Fibroblast of skin of left quadriceps (primary cell): ENCODE data around the gene CPEB2.

ENCODE experiments used
- DNase-seq, 2 experiments: peaks; one replicate each; pipeline ENCODE4 v3.0.0-alpha.2; 2013; ENCODE audit warnings: low read depth in 2 of 2

Gene CPEB2

DNA sequence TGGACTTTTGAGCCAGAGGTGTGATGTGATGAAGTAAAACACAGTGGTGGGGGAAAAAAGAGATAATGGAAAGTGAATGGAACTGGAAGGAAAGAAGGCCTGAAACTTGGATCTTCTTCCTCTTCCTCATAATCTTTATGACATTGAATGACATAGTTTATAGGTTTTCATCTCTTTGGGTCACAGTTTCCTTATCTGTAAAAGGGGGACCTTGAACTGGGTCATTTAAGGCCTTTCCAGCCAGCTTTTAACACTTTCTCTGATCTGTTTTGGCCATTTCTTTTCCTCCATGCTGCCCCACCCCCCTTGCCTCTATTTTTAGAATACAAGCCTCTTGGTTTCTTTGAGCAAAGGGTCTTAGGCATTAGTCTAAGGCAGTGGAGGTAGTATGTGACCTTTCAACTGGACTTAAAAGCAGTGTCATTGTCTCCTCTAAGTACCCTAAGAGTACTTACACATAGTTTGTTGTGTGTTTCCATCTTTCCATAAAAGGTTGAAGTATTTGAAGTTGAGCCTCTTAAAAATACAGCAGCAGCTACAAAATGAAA, 7.8 kb downstream of the CPEB2 start:
- no peak for DNase-seq

GRCh38 chr4:15011166-15011565, 8.9 kb downstream of the CPEB2 start:
- DNase-seq: no peak

GRCh38 chr4:15012017-15012788, 9.9 kb downstream of the CPEB2 start:
- no peak for DNase-seq

GRCh38 chr4:15013585-15013984, 11.3 kb downstream of the CPEB2 start:
- no peak for DNase-seq

DNA sequence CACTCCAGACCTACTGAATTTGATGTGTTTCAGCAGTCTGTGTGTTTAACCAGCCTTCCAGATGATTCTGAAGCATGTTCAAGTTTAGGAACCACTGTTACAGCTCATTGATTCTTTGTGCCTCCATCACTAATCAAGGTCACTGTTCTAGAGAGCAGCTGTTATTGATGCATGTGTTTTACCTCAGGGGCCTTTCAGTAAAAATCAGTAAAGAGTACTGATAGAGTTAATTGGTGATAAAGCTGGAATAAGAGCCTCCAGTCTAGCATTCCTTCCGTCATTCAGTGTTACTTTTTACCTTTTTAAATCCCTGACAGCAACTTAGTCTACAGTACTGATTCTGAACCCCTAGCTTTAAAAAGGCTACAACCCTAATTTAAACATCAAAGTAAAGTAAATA, 12.9 kb downstream of the CPEB2 start:
- DNase-seq: no peak

DNA sequence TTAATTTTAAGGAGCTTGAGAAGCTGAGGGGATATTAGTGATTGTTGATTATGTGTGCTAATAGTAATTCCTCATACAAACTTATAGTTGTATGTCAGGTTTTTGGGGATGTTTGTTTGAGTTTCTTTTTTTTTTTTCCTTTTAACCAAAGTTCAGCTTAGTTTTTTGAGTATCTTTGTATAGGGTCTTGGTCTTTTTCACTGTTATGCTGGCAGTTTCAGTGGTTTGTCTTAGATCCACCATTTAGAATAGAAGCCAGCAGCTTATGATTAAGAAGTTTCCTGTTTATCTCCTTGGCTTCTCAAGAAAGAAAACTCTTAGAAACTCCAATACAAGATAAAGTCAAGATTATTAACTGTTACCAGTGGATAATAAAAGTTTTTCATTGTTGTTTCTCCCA, 16.1 kb downstream of the CPEB2 start:
- DNase-seq: no peak

GRCh38 chr4:15020502-15021286, 18.4 kb downstream of the CPEB2 start:
- DNase-seq: no peak

DNA sequence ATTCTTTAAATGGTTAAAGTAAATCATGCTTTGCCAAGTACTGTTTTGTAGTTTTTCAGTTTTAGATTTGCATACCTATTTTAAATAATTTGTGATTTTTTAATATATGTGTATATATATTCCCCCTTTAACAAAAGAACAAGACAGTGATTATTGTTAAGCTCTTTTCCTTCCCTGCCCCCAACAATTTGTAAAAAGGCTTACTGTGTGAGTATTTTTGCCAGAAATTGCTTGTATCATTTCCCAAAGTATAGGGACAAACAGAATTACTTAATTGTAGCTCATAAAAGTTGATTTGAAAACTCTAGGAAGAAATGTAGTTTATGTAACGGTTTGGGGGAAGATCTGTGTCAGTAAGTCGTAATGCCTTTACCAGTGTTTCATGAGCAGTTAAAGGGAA, 19.0 kb downstream of the CPEB2 start:
- no peak for DNase-seq

DNA sequence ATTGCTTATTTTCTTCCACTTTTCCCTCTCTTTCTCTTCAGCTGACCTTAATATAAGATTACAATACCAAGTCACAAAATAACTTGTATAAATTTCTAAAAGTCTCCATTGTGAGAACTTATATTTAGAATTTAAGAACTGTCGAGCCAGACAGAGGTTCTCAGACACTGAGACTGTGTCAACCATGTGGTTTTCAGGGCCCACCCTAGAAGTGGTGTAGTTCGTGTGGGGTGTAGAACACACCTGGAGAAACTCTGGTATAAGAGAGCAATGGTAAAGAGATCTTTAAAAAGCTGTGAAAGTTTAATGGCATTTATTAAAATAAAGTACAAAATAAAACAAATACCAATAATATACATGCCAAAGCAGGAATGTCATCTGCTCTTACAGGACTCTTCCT, 19.7 kb downstream of the CPEB2 start:
- no peak for DNase-seq

GRCh38 chr4:15024386-15024785, 22.1 kb downstream of the CPEB2 start:
- no peak for DNase-seq

- no peak for DNase-seq
Measured at GRCh38 chr4:15025693-15026092, 23.4 kb downstream of the CPEB2 start.

DNA sequence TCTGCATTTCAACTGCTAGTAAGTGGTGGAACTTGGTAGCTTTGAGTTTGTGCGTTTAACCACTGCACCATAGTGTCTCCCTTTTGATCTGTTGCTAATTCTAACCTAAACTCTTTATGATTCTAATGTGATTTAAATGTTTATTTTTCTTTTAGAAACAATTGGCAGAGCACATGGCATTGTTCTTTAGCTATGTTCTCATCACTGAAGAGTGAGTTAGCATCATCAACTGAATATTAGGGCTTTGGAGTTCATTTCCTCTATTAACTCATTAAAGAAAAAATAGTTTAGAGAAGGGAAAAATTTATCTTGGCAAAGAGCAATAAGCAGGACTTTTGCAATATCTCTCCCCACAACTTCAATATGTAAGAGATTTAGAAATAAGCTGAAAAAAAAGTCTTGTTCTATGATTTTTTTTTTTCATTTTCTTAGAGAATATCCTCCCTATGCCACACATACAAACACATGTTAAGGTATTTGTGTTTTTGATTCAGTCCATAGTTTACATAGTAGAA, 25.7 kb downstream of the CPEB2 start:
- no peak for DNase-seq

- no peak for DNase-seq
Measured at GRCh38 chr4:15031197-15031596, 28.9 kb downstream of the CPEB2 start.

GRCh38 chr4:15031993-15032675, 29.9 kb downstream of the CPEB2 start:
- peak in 1 of 2 experiments; percentile 13 for DNase-seq

GRCh38 chr4:15034071-15034764, 31.9 kb downstream of the CPEB2 start:
- DNase-seq: no peak

GRCh38 chr4:15035159-15035558, 32.9 kb downstream of the CPEB2 start:
- DNase-seq: no peak

- peak; percentile 13 to 26 for DNase-seq
Measured at GRCh38 chr4:15037923-15038541, 35.8 kb downstream of the CPEB2 start.

DNA sequence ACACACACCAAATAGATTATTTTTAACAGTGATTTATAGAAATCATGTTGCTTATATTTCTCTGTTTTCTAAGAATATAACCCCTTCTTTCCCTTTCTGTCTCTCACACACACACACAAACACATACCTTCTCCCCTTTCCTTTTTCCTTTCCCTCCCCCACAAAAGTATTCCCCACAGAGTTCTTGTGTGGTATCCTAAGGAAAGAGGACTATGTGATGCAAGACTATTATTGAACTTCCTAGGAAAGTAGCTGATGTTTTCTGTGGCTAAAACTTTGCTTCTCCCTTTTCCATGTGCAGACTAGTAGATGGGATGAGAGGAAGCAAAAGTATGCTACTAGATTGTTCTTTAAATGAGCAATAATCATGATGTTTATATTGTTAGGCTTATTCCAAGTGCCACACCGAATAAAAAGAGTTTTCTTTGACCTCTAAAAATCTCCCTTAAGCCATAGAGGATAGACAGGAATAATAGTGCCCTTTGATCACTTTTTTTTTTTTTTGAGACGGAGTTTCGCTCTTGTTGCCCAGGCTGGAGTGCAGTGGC, 38.7 kb downstream of the CPEB2 start:
- peak; percentile 20 to 30 for DNase-seq

DNA sequence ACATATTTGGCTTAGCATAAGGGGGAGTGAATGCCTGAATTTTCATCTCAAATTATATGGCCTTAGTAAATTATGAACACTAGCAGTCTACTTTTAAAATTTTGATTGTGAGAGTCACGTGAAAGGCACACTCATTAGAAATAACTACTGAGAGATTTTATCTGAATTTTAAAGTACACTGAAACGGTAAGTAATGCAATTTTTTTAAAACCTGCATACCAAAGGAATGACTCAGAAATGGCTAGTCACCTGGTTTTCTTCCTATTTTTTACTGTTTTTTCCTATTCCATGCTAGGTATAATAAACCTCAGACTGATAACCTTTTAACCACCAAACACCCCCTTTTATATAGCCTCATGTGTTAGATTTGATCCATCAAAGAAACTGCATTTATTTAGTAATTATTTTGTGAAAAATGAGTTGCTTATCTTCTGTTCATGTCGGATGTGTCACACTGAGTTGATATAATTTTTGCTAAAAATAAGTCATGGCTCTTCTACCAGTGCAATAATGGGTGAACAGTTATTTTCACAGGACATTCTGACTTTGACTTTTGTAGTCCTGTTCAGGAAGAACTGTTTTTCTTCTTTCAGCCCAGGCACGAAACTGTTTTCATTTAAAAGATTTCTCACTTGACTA, 40.4 kb downstream of the CPEB2 start:
- DNase-seq: no peak

DNA sequence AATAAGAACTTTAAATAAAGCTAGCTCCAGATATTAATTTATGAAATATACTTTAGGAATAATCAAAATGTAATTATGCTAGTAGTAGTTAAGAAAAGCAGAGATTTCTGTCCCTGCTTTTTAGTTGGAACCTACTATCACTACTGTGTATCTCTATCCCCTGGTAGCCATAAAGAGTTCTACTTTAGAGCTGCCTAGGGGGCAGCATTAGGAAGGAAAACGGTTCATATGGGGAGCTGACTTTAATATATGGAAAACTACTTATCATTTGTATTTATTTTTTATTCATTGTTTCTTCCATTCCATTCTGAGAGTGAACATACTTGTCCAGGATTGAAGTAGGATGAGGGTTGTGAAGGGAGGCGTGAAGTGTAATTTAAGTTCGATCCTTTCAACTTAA, 40.9 kb downstream of the CPEB2 start:
- DNase-seq: no peak
